Osteoblast (primary cell): Measurements from ENCODE around the gene FBXW12. TPM values are rescaled to one million over a fixed set of nuclear protein-coding genes. Genes with fewer than 3 reads are reported as not detected.

ENCODE experiments used
- DNase-seq: peaks from one replicate; pipeline ENCODE4 v3.0.0; 2011; ENCODE audit warnings: low spot score, mixed read lengths; ENCODE audit not compliant: insufficient read length; ENCODE audit errors: missing footprints
- H2AFZ ChIP-seq: 2 replicates; pipeline ENCODE4 v1.6.0; 2011; ENCODE audit warnings: mild to moderate bottlenecking, low read length
- H3K27ac ChIP-seq: 2 replicates; pipeline ENCODE4 v1.5.1; 2011; ENCODE audit warnings: mild to moderate bottlenecking, low read depth, low read length, moderate library complexity
- H3K27me3 ChIP-seq: 2 replicates; pipeline ENCODE4 v1.6.0; 2012; ENCODE audit warnings: mild to moderate bottlenecking, control low read depth, inconsistent platforms, low read length, moderate library complexity; ENCODE audit not compliant: insufficient read depth
- H3K36me3 ChIP-seq: 2 replicates; pipeline ENCODE4 v1.5.1; 2011; ENCODE audit warnings: mild to moderate bottlenecking, low read length, control low read depth, moderate library complexity; ENCODE audit not compliant: insufficient read depth
- H3K4me1 ChIP-seq: 2 replicates; pipeline ENCODE4 v1.5.1; 2011; ENCODE audit warnings: mild to moderate bottlenecking, low read length, control low read depth, moderate library complexity; ENCODE audit not compliant: insufficient read depth
- H3K4me2 ChIP-seq: 2 replicates; pipeline ENCODE4 v1.6.0; 2011; ENCODE audit warnings: mild to moderate bottlenecking, low read length; ENCODE audit not compliant: insufficient read depth
- H3K4me3 ChIP-seq: fragments of 200-600 bp; sonication (generic); 3 replicates; pipeline ENCODE4 v1.5.1; 2012; ENCODE audit warnings: mild to moderate bottlenecking, low read length, inconsistent platforms; ENCODE audit not compliant: insufficient read depth
- H3K79me2 ChIP-seq: 2 replicates; pipeline ENCODE4 v1.6.0; 2012; ENCODE audit warnings: mild to moderate bottlenecking, low read length, control low read depth, inconsistent platforms; ENCODE audit not compliant: insufficient read depth
- H3K9me3 ChIP-seq: 2 replicates; pipeline ENCODE4 v1.5.1; 2011; ENCODE audit warnings: low read depth, low read length, control low read depth
- H4K20me1 ChIP-seq: 2 replicates; pipeline ENCODE4 v1.6.0; 2012; ENCODE audit warnings: mild to moderate bottlenecking, low read length, control low read depth; ENCODE audit not compliant: insufficient read depth
- total RNA-seq: library from RNA; depleted of rRNA; stranded (reverse); fragments of >200 nt; gene quantifications from 2 replicates; pipeline ENCODE4 v1.2.3, GENCODE V29; 2012
- TF ChIP-seq, protein P1 (sequence below): IDR thresholded peaks from 2 replicates; pipeline ENCODE4 v1.5.1; 2011; ENCODE audit warnings: mild to moderate bottlenecking, low read depth, low read length, moderate library complexity; ENCODE audit errors: extremely low read depth

Gene FBXW12
- total RNA-seq, 1 donor: not detected

DNA sequence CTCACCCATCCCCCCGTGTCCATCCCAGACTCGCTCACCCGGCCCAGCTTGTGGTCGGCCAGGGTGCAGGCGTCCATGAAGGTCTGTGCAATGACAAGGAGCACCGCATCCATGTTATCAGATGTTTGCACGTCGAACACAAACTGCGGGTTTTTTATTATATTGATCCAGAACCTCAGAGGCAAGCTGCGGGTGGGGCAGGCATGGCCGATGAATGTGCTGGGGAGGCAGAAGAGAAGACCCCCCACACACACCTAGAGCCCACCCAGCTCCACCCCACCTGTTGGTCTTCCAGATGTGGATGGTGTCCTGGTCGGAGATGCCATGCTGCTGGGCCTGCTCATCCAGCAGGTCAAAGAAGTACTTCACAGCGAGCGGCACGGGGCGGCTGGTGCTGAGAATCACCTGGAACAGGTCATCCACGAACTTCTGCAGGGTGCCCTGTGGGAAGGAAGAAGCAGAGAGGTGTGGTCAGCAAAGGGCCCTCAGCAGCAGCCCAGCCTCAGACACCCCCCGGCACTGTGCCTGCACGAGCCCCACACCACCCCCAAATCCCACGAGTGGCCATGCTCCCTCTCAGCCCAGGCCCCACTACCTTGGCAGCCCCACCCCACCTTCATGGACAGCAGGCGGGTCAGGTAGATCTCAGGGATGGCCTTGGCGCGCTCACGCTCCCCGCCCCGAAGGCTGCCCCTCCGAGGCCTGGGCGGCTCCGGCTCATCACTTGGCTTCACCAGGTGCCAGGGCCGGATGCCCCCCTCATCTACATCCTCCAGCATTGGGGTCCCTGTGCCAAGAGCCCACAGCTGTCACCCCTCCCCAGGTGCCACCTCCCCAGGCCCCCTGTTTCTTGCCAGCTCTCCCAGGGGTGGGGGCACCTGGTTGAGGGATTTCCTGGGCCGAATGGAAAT, 37.5 kb downstream of the FBXW12 start:
- Histone ChIP-seq H3K27ac (no peak overlapping the region), H3K79me2 (no peaks in the 10 kb centered on the region), H3K4me3 (no peak overlapping the region), H3K27me3 (no peaks in the 10 kb centered on the region), H4K20me1 (no peaks in the 10 kb centered on the region), H3K9me3 (no peaks in the 10 kb centered on the region), H3K4me2 (no peak overlapping the region), H2AFZ (no peak overlapping the region), H3K36me3 (no peaks in the 10 kb centered on the region), H3K4me1 (no peaks in the 10 kb centered on the region)
- peak; percentile 73 for DNase-seq
- TF ChIP-seq, protein P1, sequence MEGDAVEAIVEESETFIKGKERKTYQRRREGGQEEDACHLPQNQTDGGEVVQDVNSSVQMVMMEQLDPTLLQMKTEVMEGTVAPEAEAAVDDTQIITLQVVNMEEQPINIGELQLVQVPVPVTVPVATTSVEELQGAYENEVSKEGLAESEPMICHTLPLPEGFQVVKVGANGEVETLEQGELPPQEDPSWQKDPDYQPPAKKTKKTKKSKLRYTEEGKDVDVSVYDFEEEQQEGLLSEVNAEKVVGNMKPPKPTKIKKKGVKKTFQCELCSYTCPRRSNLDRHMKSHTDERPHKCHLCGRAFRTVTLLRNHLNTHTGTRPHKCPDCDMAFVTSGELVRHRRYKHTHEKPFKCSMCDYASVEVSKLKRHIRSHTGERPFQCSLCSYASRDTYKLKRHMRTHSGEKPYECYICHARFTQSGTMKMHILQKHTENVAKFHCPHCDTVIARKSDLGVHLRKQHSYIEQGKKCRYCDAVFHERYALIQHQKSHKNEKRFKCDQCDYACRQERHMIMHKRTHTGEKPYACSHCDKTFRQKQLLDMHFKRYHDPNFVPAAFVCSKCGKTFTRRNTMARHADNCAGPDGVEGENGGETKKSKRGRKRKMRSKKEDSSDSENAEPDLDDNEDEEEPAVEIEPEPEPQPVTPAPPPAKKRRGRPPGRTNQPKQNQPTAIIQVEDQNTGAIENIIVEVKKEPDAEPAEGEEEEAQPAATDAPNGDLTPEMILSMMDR: no peak

DNA sequence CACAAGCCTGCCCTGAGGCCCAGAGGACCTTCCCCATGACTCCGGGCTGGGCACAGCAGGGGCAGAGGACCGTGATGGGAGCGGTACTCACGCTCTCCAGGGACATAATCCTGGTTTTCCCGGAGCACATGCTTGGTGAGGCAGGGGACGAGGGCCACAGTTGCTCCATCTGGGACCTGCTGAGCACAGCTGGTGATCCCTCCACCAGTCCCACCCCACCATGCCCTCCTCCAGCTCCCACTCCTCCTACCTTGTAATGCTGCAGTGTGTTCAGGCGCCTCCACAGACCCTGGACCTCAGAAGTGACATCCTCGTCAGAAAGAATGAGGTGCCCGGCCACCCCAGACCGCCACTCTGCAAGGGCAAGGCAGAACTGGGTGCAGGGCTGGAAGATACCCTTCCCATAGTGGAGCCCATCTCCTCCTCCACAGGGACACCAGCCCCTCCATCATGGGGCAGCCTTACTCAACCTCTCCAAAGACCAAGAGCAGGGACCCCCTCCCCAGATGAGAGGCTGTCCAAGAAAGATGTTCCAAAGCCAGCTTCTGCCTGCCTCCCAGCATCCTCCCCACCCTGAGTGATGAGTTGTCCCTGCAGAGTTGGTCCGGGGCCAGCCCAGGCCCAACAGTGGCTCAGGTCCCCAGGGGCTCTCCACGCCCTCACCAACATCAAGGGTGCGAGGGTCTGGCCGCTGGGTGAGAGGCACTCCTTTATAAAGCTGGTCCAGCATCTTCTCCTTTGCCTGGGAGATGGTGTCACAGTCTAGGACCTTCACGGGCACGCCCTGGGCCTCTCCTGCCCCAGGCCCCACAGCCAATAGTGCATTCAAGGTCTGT, 38.4 kb downstream of the FBXW12 start:
- H3K9me3 ChIP-seq: no peaks in the 10 kb centered on the region
- H3K27me3 ChIP-seq: no peaks in the 10 kb centered on the region
- H3K4me3 ChIP-seq: no peak overlapping the region
- peak; percentile 79 for DNase-seq
- H4K20me1 ChIP-seq: no peaks in the 10 kb centered on the region
- TF ChIP-seq, protein P1: no peak
- H3K79me2 ChIP-seq: no peaks in the 10 kb centered on the region
- H3K4me2 ChIP-seq: no peak overlapping the region
- H3K4me1 ChIP-seq: no peaks in the 10 kb centered on the region
- H3K36me3 ChIP-seq: no peaks in the 10 kb centered on the region
- H2AFZ ChIP-seq: no peak overlapping the region
- H3K27ac ChIP-seq: no peak overlapping the region

DNA sequence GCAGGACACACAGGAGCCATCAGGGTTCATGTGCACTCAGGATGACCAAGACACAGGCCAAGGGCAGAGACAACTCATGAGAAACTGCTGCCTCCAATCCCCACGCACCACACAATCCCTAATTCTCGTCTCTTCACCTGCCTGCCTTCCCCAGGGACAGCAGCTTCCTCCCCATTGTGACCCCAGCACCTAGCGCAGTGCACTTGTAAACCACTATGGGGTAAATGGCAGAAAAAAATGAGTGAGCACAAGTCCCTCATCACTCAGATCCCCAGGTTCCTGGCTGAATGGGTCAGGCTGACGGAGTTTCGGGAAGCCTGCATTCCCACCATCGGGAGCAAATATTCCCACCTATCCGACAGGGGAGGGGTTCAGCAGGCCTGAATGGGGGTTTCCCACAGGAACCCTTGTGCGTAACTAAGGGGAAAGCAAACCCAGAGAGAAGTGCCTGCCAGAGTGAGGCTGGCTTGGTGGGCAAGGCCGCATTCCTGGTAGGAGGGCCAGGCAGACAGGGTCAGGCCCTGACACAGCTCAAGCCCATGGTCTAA, 39.1 kb downstream of the FBXW12 start:
- Histone ChIP-seq H3K4me3 (no peak overlapping the region), H3K27me3 (no peaks in the 10 kb centered on the region), H2AFZ (no peak overlapping the region), H3K36me3 (no peaks in the 10 kb centered on the region), H4K20me1 (no peaks in the 10 kb centered on the region), H3K4me2 (no peak overlapping the region), H3K9me3 (no peaks in the 10 kb centered on the region), H3K79me2 (no peaks in the 10 kb centered on the region), H3K4me1 (no peaks in the 10 kb centered on the region), H3K27ac (no peak overlapping the region)
- TF ChIP-seq, protein P1: no peak
- peak; percentile 32 for DNase-seq
